ENCODE measurements around the gene MIPEP.

Gene MIPEP

DNA sequence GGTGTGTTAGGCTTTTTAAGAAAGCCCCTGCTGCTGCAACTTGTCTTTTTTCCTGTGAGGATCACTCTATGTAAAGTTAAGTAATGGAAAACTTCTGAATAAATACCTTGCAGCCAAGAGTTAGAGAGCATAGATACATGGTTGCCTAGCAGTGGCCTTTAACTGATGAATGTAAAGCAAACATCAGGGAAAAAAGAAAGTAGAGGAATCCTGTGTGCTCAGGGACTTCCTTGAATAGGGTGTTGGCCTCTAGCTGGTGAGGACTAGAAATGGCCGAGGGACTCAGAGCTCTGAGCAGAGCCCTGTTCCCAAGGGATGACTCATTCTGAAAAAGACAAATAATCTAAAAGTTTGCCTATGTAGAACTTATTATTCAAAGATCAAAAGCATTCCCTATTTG is 135.7 kb downstream of the MIPEP start:
- Histone ChIP-seq H3K4me1 (ENCODE audit: control insufficient read depth, insufficient read depth, low read length) (0 out of 2 replicates have a peak, but pooled peaks cover 3% of the 10 kb centered on the region), H3K36me3 (ENCODE audit: control insufficient read depth in 2 of 2, insufficient read depth in 1 of 2, low read length in 2 of 2) (peaks cover 0 to 4% of the 10 kb centered on the region in 2 experiments; a peak in 1 of 3 replicates), H3K27ac (ENCODE audit: extremely low read depth, low read depth, low read length) (no peak overlapping the region), H3K4me3 (ENCODE audit: low read depth, low read length) (no peak overlapping the region), H3K9me3 (ENCODE audit: control insufficient read depth, insufficient read depth, low read depth, low read length) (no peaks in the 10 kb centered on the region)
- TF ChIP-seq, protein P1, sequence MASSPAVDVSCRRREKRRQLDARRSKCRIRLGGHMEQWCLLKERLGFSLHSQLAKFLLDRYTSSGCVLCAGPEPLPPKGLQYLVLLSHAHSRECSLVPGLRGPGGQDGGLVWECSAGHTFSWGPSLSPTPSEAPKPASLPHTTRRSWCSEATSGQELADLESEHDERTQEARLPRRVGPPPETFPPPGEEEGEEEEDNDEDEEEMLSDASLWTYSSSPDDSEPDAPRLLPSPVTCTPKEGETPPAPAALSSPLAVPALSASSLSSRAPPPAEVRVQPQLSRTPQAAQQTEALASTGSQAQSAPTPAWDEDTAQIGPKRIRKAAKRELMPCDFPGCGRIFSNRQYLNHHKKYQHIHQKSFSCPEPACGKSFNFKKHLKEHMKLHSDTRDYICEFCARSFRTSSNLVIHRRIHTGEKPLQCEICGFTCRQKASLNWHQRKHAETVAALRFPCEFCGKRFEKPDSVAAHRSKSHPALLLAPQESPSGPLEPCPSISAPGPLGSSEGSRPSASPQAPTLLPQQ (tag by site-specific recombination; IDR thresholded peaks at IDR 0.05), result no peak
- TF ChIP-seq ZNF660 (tag by site-specific recombination; IDR thresholded peaks at IDR 0.05), result no peak
- ChIA-PET CTCF (no interaction called here), POLR2A (no interaction called here)

- ChIA-PET CTCF (no interaction called here), POLR2A (no interaction called here)
- H3K4me3 ChIP-seq (ENCODE audit: low read depth, low read length), result no peak overlapping the region
- TF ChIP-seq ZNF324 (tag by site-specific recombination; IDR thresholded peaks at IDR 0.05), result no peak
- TF ChIP-seq BCL11A (tag by site-specific recombination; IDR thresholded peaks at IDR 0.05; ENCODE audit: low read depth), result no peak
- TF ChIP-seq, protein P2, sequence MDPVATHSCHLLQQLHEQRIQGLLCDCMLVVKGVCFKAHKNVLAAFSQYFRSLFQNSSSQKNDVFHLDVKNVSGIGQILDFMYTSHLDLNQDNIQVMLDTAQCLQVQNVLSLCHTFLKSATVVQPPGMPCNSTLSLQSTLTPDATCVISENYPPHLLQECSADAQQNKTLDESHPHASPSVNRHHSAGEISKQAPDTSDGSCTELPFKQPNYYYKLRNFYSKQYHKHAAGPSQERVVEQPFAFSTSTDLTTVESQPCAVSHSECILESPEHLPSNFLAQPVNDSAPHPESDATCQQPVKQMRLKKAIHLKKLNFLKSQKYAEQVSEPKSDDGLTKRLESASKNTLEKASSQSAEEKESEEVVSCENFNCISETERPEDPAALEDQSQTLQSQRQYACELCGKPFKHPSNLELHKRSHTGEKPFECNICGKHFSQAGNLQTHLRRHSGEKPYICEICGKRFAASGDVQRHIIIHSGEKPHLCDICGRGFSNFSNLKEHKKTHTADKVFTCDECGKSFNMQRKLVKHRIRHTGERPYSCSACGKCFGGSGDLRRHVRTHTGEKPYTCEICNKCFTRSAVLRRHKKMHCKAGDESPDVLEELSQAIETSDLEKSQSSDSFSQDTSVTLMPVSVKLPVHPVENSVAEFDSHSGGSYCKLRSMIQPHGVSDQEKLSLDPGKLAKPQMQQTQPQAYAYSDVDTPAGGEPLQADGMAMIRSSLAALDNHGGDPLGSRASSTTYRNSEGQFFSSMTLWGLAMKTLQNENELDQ (tag by site-specific recombination; IDR thresholded peaks at IDR 0.05; ENCODE audit: low read depth), result no peak
- TF ChIP-seq ZNF184 (tag by site-specific recombination; IDR thresholded peaks at IDR 0.05), result no peak
- TF ChIP-seq ZNF670 (tag by site-specific recombination; IDR thresholded peaks at IDR 0.05; ENCODE audit: low read depth), result no peak
- TF ChIP-seq ZNF362 (tag by site-specific recombination; IDR thresholded peaks at IDR 0.05), result no peak
- no peak for TF ChIP-seq TRIM28 (IDR thresholded peaks at IDR 0.05; ENCODE audit: borderline replicate concordance, low read length)
- no peak for TF ChIP-seq ZNF416 (tag by site-specific recombination; IDR thresholded peaks at IDR 0.05)
- TF ChIP-seq, protein P3, sequence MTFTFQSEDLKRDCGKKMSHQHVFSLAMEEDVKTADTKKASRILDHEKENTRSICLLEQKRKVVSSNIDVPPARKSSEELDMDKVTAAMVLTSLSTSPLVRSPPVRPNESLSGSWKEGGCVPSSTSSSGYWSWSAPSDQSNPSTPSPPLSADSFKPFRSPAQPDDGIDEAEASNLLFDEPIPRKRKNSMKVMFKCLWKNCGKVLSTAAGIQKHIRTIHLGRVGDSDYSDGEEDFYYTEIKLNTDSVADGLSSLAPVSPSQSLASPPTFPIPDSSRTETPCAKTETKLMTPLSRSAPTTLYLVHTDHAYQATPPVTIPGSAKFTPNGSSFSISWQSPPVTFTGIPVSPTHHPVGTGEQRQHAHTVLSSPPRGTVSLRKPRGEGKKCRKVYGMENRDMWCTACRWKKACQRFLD (tag by site-specific recombination; IDR thresholded peaks at IDR 0.05), result no peak
- TF ChIP-seq ZNF677 (tag by site-specific recombination; IDR thresholded peaks at IDR 0.05), result no peak
- TF ChIP-seq ZNF157 (tag by site-specific recombination; IDR thresholded peaks at IDR 0.05), result no peak
- no peak for TF ChIP-seq ZXDB (tag by site-specific recombination; IDR thresholded peaks at IDR 0.05)
- TF ChIP-seq ZNF76 (tag by site-specific recombination; IDR thresholded peaks at IDR 0.05; ENCODE audit: borderline replicate concordance, low read depth), result no peak
- TF ChIP-seq, protein P4, sequence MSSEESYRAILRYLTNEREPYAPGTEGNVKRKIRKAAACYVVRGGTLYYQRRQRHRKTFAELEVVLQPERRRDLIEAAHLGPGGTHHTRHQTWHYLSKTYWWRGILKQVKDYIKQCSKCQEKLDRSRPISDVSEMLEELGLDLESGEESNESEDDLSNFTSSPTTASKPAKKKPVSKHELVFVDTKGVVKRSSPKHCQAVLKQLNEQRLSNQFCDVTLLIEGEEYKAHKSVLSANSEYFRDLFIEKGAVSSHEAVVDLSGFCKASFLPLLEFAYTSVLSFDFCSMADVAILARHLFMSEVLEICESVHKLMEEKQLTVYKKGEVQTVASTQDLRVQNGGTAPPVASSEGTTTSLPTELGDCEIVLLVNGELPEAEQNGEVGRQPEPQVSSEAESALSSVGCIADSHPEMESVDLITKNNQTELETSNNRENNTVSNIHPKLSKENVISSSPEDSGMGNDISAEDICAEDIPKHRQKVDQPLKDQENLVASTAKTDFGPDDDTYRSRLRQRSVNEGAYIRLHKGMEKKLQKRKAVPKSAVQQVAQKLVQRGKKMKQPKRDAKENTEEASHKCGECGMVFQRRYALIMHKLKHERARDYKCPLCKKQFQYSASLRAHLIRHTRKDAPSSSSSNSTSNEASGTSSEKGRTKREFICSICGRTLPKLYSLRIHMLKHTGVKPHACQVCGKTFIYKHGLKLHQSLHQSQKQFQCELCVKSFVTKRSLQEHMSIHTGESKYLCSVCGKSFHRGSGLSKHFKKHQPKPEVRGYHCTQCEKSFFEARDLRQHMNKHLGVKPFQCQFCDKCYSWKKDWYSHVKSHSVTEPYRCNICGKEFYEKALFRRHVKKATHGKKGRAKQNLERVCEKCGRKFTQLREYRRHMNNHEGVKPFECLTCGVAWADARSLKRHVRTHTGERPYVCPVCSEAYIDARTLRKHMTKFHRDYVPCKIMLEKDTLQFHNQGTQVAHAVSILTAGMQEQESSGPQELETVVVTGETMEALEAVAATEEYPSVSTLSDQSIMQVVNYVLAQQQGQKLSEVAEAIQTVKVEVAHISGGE (tag by site-specific recombination; conservative IDR thresholded peaks at IDR 0.05; ENCODE audit: low read depth), result no peak
- TF ChIP-seq ZNF555 (tag by site-specific recombination; conservative IDR thresholded peaks at IDR 0.05), result no peak
- no peak for TF ChIP-seq ZFP41 (tag by site-specific recombination; IDR thresholded peaks at IDR 0.05; ENCODE audit: borderline replicate concordance)
- TF ChIP-seq WT1 (tag by site-specific recombination; IDR thresholded peaks at IDR 0.05), result no peak
- no peak for TF ChIP-seq ZBTB48 (tag by site-specific recombination; IDR thresholded peaks at IDR 0.05)
- TF ChIP-seq ZNF174 (tag by site-specific recombination; IDR thresholded peaks at IDR 0.05), result no peak
- TF ChIP-seq ZNF701 (tag by site-specific recombination; IDR thresholded peaks at IDR 0.05), result no peak
- no peak overlapping the region for H3K27ac ChIP-seq (ENCODE audit: extremely low read depth, low read depth, low read length)
- H3K4me1 ChIP-seq (ENCODE audit: control insufficient read depth, insufficient read depth, low read length), result 0 out of 2 replicates have a peak, but pooled peaks cover 3% of the 10 kb centered on the region
- H3K36me3 ChIP-seq (ENCODE audit: control insufficient read depth in 2 of 2, insufficient read depth in 1 of 2, low read length in 2 of 2), result peaks cover 0 to 4% of the 10 kb centered on the region in 2 experiments; a peak in 1 of 3 replicates
- H3K9me3 ChIP-seq (ENCODE audit: control insufficient read depth, insufficient read depth, low read depth, low read length), result no peaks in the 10 kb centered on the region
Observed at GRCh38 chr13:23752111-23753001, 136.8 kb downstream of the MIPEP start.

Data from HEK293 (cell line).